ENCODE measurements around the gene TERB1. TPM values are rescaled to one million over a fixed set of nuclear protein-coding genes. Genes with fewer than 3 reads are reported as not detected.

The TERB1 gene
- total and polyA plus RNA-seq, 11 donors = not detected

DNA sequence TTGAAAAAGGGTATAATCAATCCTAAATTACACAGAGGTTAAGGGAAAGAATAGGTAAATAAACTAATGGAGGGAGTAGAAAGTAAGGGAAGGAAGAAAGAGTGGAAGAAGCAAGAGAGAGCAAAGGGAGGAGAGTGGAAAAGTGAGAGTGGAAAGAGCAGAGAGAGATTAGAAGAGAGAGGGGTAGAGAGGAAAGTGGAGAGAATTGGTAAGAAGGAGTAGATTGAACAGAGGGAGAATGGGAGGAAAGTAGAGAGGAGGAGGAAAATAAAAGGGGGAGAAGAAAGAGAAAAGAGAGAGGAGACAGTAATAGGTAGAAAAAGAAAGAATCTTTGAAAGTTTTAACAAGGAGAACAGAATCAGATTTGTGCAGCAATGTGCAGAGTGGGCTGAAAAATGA is 24.9 kb downstream of the TERB1 start:
- Histone ChIP-seq H3K27me3 (no peaks in the 10 kb centered on the region), H3K9me3 (no peaks in the 10 kb centered on the region), H3K36me3 (no peaks in the 10 kb centered on the region), H3K27ac (no peak overlapping the region), H3K4me3 (no peak overlapping the region), H3K4me1 (no peaks in the 10 kb centered on the region)
- ATAC-seq (no peak), DNase-seq (no peak)
- intact Hi-C loops (cut with DNase I) = no loop called here
- no peak for TF ChIP-seq CTCF (IDR thresholded peaks at IDR 0.05)
- TF ChIP-seq POLR2A (IDR thresholded peaks at IDR 0.05) = no peak

GRCh38 chr16:66774981-66775380 is 26.4 kb downstream of the TERB1 start:
- no peaks in the 10 kb centered on the region for H3K36me3 ChIP-seq
- no peaks in the 10 kb centered on the region for H3K4me1 ChIP-seq
- DNase-seq (no peak), ATAC-seq (no peak)
- H3K27me3 ChIP-seq = no peaks in the 10 kb centered on the region
- H3K9me3 ChIP-seq = no peaks in the 10 kb centered on the region
- no peak overlapping the region for H3K4me3 ChIP-seq
- no peak overlapping the region for H3K27ac ChIP-seq
- TF ChIP-seq POLR2A (IDR thresholded peaks at IDR 0.05) (no peak), CTCF (IDR thresholded peaks at IDR 0.05) (no peak)
- intact Hi-C loops (cut with DNase I) = no loop called here
- WGBS, 4 donors = 53 to 70% (median 59%) methylated on average over 2 of the region's 2 CpGs

DNA sequence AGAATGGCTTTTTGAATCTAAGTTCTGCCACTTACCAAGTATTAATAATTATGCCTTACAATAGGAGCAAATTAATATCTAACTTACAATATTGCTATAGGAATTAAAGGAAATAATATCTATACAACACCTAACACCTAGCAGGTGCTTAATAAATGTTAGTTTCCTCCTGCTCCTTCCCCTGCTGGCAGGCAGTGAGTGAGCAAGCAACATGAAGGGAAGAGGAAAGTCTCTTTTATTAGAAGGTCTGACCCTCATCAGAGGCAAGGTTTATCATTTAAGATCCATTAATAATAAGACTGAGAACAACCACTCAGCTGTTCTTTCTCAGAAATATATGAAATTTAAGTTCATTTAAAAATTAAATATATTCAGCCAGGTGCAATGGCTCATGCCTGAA is 43.3 kb downstream of the TERB1 start:
- Histone ChIP-seq H3K4me3 (no peak overlapping the region), H3K27me3 (no peaks in the 10 kb centered on the region), H3K4me1 (no peaks in the 10 kb centered on the region), H3K36me3 (no peaks in the 10 kb centered on the region), H3K27ac (no peak overlapping the region), H3K9me3 (no peaks in the 10 kb centered on the region)
- DNase-seq = no peak
- intact Hi-C loops (cut with DNase I) = loop anchor here in 2 of 10 donors (10.0 kb wide), 2 partner anchors 103 to 353 kb away; no protein-coding TSS in a partner anchor
- TF ChIP-seq CTCF (IDR thresholded peaks at IDR 0.05) (no peak), POLR2A (IDR thresholded peaks at IDR 0.05) (no peak)
- ATAC-seq = no peak

DNA sequence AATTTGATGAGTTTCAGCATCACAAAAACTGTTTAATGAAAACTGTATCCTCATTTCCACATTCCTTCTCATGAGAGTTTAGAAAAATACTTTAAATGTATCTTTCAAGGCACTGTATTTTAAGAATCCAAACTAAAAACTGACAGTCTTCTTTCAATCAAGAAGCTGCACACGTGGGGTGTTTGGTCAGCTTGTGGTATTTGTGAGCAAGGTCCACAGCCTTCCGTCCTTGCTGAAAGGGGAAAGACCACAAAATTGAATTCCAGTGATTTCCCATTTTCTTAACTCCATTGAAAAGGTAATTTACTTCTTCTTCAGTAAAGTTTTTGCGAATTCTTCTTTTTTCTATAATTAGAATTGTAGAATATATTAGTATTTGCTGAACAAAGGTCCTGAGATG is 46.6 kb downstream of the TERB1 start:
- intact Hi-C loops (cut with DNase I) = loop anchor here in 3 of 10 donors (5.0 to 10.0 kb wide), 4 partner anchors 58 to 350 kb away; partner anchors contain the start of gene CMTM4 (in 1 of the 3)
- no peak for ATAC-seq
- Histone ChIP-seq H3K4me3 (no peak overlapping the region), H3K27me3 (no peaks in the 10 kb centered on the region), H3K4me1 (peaks cover 0 to 22% (median 10%) of the 10 kb centered on the region in 12 donors), H3K9me3 (no peaks in the 10 kb centered on the region), H3K36me3 (peaks cover 0 to 3% (median 0%) of the 10 kb centered on the region in 9 donors), H3K27ac (no peak overlapping the region)
- TF ChIP-seq CTCF (IDR thresholded peaks at IDR 0.05) (no peak), POLR2A (IDR thresholded peaks at IDR 0.05) (no peak)
- 65 to 71% (median 69%) methylated on average over 3 of the region's 3 CpGs for WGBS, 4 donors
- no peak for DNase-seq
